ENCODE measurements around the gene EOGT.

The EOGT gene

GRCh38 chr3:69013253-69014021 is at the start of gene EOGT:
Gene EOGT, minus strand, starts transcription at chr3:69013684. Its CDS starts 3,838 bp downstream, at chr3:69009846.
- peak; percentile 43 for TF ChIP-seq CTCF (IDR thresholded peaks at IDR 0.05; ENCODE audit: insufficient read depth, low read depth, low read length, missing control alignments)
- peak; percentile 87 for DNase-seq (ENCODE audit: low read depth)
- H3K4me3 ChIP-seq (ENCODE audit: low read length) = peak within 1 kb of the TSS; percentile 60

GRCh38 chr3:69059688-69060087 is 46.2 kb upstream of the EOGT start:
- H3K4me3 ChIP-seq (ENCODE audit: low read length) = no peak overlapping the region
- no peak for DNase-seq (ENCODE audit: low read depth)
- TF ChIP-seq CTCF (IDR thresholded peaks at IDR 0.05; ENCODE audit: insufficient read depth, low read depth, low read length, missing control alignments) = no peak

- no peak for TF ChIP-seq CTCF (IDR thresholded peaks at IDR 0.05; ENCODE audit: insufficient read depth, low read depth, low read length, missing control alignments)
- H3K4me3 ChIP-seq (ENCODE audit: low read length) = no peak overlapping the region
- no peak for DNase-seq (ENCODE audit: low read depth)
Measured at GRCh38 chr3:69058947-69059224, 45.4 kb upstream of the EOGT start.

DNA sequence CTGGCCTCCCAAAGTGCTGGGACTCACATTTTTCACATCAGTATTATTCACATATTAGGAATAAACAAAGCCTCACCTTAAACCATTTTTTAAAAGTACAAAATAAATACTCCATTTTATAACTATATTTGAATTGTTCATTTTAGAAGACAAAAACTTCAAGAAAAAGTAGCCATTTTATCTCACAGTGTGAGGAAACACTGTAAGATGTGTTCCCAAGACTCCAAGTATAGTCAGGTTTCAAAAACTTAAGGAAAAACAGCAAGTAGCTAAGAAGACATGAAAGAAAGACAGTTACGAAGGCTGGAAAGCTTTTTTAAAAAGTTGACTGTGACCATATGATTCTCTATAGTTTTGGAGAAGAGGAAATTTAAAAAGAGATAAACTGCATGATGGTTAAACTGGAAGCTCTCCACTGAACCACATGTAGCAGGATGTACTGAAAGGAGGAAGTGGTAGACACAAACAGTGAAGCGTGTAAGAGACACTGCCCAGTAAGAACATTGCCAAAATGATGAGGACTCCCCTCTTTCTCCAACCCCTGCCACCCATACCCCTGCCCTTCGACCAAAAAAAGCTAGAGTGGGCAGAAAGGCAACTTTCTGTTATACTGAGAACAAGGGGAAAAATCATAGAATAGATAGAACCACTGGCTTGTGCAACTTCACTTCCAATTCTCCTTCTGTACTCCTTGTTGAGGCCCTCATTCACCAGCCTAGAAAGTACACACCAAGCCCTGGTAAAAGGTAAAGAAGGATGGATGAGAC is 44.9 kb upstream of the EOGT start:
- no peak for TF ChIP-seq CTCF (IDR thresholded peaks at IDR 0.05; ENCODE audit: insufficient read depth, low read depth, low read length, missing control alignments)
- no peak for DNase-seq (ENCODE audit: low read depth)
- no peak overlapping the region for H3K4me3 ChIP-seq (ENCODE audit: low read length)

DNA sequence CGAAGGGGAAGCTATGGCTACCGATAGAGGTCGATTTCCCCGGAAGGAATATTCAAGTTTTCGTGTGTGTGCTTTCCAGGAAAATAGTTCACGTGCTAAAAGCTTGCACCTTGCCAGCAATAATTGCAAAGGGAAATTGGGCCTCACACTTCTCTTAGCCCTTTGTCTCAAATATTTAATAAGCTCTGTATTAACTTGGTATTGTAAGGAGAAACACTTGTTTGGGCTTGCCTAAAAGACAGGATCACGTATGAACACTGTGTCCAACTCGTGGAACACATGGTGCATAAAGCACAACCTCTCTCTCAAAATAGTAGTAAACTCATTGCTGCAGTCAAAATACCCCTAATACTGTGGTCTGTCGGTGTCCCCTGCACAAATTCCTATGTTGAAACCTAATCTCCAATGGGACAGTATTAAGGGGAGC is 39.0 kb upstream of the EOGT start:
- TF ChIP-seq CTCF (IDR thresholded peaks at IDR 0.05; ENCODE audit: insufficient read depth, low read depth, low read length, missing control alignments) = no peak
- peak overlapping the region; percentile 91 for H3K4me3 ChIP-seq (ENCODE audit: low read length)
- no peak for DNase-seq (ENCODE audit: low read depth)

DNA sequence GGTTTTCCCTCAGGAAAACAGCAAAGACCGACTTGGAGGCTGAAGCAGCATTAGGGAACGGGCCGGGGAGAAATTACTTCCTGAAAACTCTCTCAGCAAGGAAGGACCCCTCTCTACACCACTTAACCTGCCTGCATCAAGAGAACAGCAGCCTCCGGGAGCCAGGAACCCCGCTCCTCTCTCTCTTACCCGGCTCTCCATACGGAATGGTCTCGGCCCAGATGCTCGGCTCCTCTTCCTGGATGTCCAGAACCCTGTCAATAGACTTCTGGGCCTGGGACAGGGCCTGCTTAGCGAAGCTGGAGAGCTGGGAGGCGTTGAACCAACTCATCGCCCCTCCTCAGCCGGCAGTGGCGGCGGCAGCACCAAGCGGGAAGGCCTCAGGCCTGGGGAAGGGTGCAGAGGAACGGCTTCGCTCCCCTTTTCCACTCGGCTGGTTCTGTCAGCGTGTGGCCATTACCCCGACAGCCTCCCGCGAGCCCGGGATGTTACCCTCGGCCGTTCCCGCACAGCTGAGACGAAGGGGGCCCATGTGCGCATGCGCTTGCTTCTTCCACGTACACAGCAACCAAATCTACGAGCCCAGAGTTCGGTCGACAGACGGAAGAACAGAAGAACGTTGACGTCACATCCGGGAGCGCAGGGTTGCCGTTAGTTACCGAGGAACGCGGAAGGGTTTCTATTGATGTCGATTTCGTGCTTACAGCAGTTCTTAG is 38.4 kb upstream of the EOGT start, which contains the start of gene TMF1:
Gene TMF1, minus strand, starts transcription at position 578 of the 716 bp plus-strand sequence. Its CDS starts 247 bp downstream, at position 331.
- DNase-seq (ENCODE audit: low read depth) = peak; percentile 100
- no peak for TF ChIP-seq CTCF (IDR thresholded peaks at IDR 0.05; ENCODE audit: insufficient read depth, low read depth, low read length, missing control alignments)

More for the DNA sequence above, 38.4 kb upstream of the EOGT start, which contains the start of gene TMF1:
- H3K4me3 ChIP-seq (ENCODE audit: low read length) = peak within 1 kb of the TSS; percentile 91

Data from epithelial cell of esophagus (primary cell).